Mesothelial cell of epicardium (in vitro differentiated cells): ENCODE results near the gene TBC1D10A. TPM values are rescaled to one million over a fixed set of nuclear protein-coding genes. Genes with fewer than 3 reads are reported as not detected.

Experiments used
- DNase-seq, 2 experiments: peaks; one replicate each; pipeline ENCODE4 v3.0.0; 2021; ENCODE audit warnings: low spot score in 2 of 2; ENCODE audit not compliant: unreplicated experiment in 2 of 2
- H3K27ac Mint-ChIP-seq: 2 replicates; pipeline ENCODE4 v1.8.0; 2021; ENCODE audit warnings: mixed read lengths
- H3K27me3 Mint-ChIP-seq: 2 replicates; pipeline ENCODE4 v1.8.0; 2021; ENCODE audit warnings: low read depth, mixed read lengths
- H3K36me3 Mint-ChIP-seq: 2 replicates; pipeline ENCODE4 v1.8.0; 2021; ENCODE audit warnings: mixed read lengths
- H3K4me1 Mint-ChIP-seq: 2 replicates; pipeline ENCODE4 v1.8.0; 2021; ENCODE audit warnings: mixed read lengths
- H3K4me3 Mint-ChIP-seq: 2 replicates; pipeline ENCODE4 v1.8.0; 2021; ENCODE audit warnings: mild to moderate bottlenecking, moderate library complexity, mixed read lengths
- H3K9me3 Mint-ChIP-seq: 2 replicates; pipeline ENCODE4 v1.8.0; 2021; ENCODE audit warnings: mixed read lengths
- total RNA-seq: library from RNA; stranded (reverse); gene quantifications from 3 replicates; pipeline ENCODE4 v1.2.1, GENCODE V29; 2021
- TF ChIP-seq, protein P1 (sequence below): fragments of 200-600 bp; sonication (generic); IDR thresholded peaks from one replicate; pipeline ENCODE4 v1.5.0; 2021; ENCODE audit warnings: antibody characterized with exemption; ENCODE audit not compliant: unreplicated experiment

Gene TBC1D10A
- total RNA-seq, 1 donor from 2014 or later: 15.1 TPM

GRCh38 chr22:30282616-30283046, 44.1 kb downstream of the TBC1D10A start:
- Mint-ChIP-seq H3K27me3 (no peaks in the 10 kb centered on the region), H3K4me3 (no peak overlapping the region), H3K9me3 (no peaks in the 10 kb centered on the region), H3K4me1 (peaks cover 8% of the 10 kb centered on the region), H3K27ac (no peak overlapping the region), H3K36me3 (peaks cover 3% of the 10 kb centered on the region)
- TF ChIP-seq, protein P1, sequence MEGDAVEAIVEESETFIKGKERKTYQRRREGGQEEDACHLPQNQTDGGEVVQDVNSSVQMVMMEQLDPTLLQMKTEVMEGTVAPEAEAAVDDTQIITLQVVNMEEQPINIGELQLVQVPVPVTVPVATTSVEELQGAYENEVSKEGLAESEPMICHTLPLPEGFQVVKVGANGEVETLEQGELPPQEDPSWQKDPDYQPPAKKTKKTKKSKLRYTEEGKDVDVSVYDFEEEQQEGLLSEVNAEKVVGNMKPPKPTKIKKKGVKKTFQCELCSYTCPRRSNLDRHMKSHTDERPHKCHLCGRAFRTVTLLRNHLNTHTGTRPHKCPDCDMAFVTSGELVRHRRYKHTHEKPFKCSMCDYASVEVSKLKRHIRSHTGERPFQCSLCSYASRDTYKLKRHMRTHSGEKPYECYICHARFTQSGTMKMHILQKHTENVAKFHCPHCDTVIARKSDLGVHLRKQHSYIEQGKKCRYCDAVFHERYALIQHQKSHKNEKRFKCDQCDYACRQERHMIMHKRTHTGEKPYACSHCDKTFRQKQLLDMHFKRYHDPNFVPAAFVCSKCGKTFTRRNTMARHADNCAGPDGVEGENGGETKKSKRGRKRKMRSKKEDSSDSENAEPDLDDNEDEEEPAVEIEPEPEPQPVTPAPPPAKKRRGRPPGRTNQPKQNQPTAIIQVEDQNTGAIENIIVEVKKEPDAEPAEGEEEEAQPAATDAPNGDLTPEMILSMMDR: no peak
- DNase-seq: no peak

- Mint-ChIP-seq H3K27me3 (no peaks in the 10 kb centered on the region), H3K36me3 (peaks cover 3% of the 10 kb centered on the region)
- no peak for DNase-seq
Measured at GRCh38 chr22:30280505-30280904, 46.2 kb downstream of the TBC1D10A start.

GRCh38 chr22:30279932-30280331, 46.8 kb downstream of the TBC1D10A start:
- Mint-ChIP-seq H3K36me3 (peaks cover 2% of the 10 kb centered on the region), H3K9me3 (no peaks in the 10 kb centered on the region), H3K27me3 (no peaks in the 10 kb centered on the region), H3K4me3 (no peak overlapping the region), H3K4me1 (peaks cover 9% of the 10 kb centered on the region), H3K27ac (no peak overlapping the region)
- TF ChIP-seq, protein P1: no peak
- DNase-seq: no peak

More at GRCh38 chr22:30280505-30280904, 46.2 kb downstream of the TBC1D10A start:
- no peak overlapping the region for H3K4me3 Mint-ChIP-seq
- peaks cover 9% of the 10 kb centered on the region for H3K4me1 Mint-ChIP-seq
- TF ChIP-seq, protein P1: no peak
- no peak overlapping the region for H3K27ac Mint-ChIP-seq
- H3K9me3 Mint-ChIP-seq: no peaks in the 10 kb centered on the region

- H3K27ac Mint-ChIP-seq: no peak overlapping the region
- TF ChIP-seq, protein P1: no peak
- H3K9me3 Mint-ChIP-seq: no peaks in the 10 kb centered on the region
- DNase-seq: no peak
- peaks cover 9% of the 10 kb centered on the region for H3K4me1 Mint-ChIP-seq
- H3K4me3 Mint-ChIP-seq: no peak overlapping the region
- H3K27me3 Mint-ChIP-seq: no peaks in the 10 kb centered on the region
- H3K36me3 Mint-ChIP-seq: no peaks in the 10 kb centered on the region
Measured at GRCh38 chr22:30279046-30279788, 47.5 kb downstream of the TBC1D10A start.

- no peaks in the 10 kb centered on the region for H3K9me3 Mint-ChIP-seq
- DNase-seq: no peak
- H3K36me3 Mint-ChIP-seq: no peaks in the 10 kb centered on the region
- H3K4me3 Mint-ChIP-seq: no peak overlapping the region
- H3K4me1 Mint-ChIP-seq: peaks cover 9% of the 10 kb centered on the region
- H3K27ac Mint-ChIP-seq: peak overlapping the region; percentile 71
- TF ChIP-seq, protein P1: no peak
- H3K27me3 Mint-ChIP-seq: no peaks in the 10 kb centered on the region
Measured at GRCh38 chr22:30277547-30278344, 49.0 kb downstream of the TBC1D10A start.
